HG03139 (cell line): Measurements from ENCODE around the gene PNPLA7.
"Not testable (repeated sequence)": the region's sequence is repeated elsewhere in the genome, so short reads cannot be mapped to it uniquely, and the experiment has no call there.

Source experiments
- ATAC-seq: cut with Tn5 transposase; IDR thresholded peaks from one replicate; pipeline ENCODE4 v1.9.1; 2021; ENCODE audit not compliant: unreplicated experiment

PNPLA7 gene

GRCh38 chr9:137543237-137543963 is 6.8 kb downstream of the PNPLA7 start:
- no peak for ATAC-seq

- ATAC-seq, result no peak
These were observed 7.7 kb downstream of the PNPLA7 start for GRCh38 chr9:137542486-137542885.

GRCh38 chr9:137540536-137540935 is 9.7 kb downstream of the PNPLA7 start:
- no peak for ATAC-seq

GRCh38 chr9:137538058-137538457 is 12.1 kb downstream of the PNPLA7 start:
- ATAC-seq, result no peak

GRCh38 chr9:137536594-137537131 is 13.5 kb downstream of the PNPLA7 start:
- not testable (repeated sequence) for ATAC-seq

GRCh38 chr9:137535120-137535428 is 15.1 kb downstream of the PNPLA7 start:
- ATAC-seq, result no peak

GRCh38 chr9:137534256-137535119 is 15.7 kb downstream of the PNPLA7 start:
- ATAC-seq, result no peak

- not testable (repeated sequence) for ATAC-seq
These were observed 17.2 kb downstream of the PNPLA7 start for GRCh38 chr9:137532891-137533468.

- no peak for ATAC-seq
These were observed 19.0 kb downstream of the PNPLA7 start for GRCh38 chr9:137531099-137531765.

- ATAC-seq, result no peak
These were observed 19.9 kb downstream of the PNPLA7 start for GRCh38 chr9:137530331-137530730.

- ATAC-seq, result no peak
These were observed 25.3 kb downstream of the PNPLA7 start for GRCh38 chr9:137524981-137525317.

GRCh38 chr9:137524161-137524980 is 25.8 kb downstream of the PNPLA7 start:
- no peak for ATAC-seq

- ATAC-seq, result no peak
These were observed 27.3 kb downstream of the PNPLA7 start for GRCh38 chr9:137522746-137523455.

GRCh38 chr9:137521405-137521985 is 28.7 kb downstream of the PNPLA7 start:
- ATAC-seq, result no peak

- no peak for ATAC-seq
These were observed 29.4 kb downstream of the PNPLA7 start for GRCh38 chr9:137520614-137521404.

GRCh38 chr9:137519553-137519952 is 30.6 kb downstream of the PNPLA7 start:
- no peak for ATAC-seq

- ATAC-seq, result not testable (repeated sequence)
These were observed 31.3 kb downstream of the PNPLA7 start for GRCh38 chr9:137518661-137519459.
